Aorta (tissue), 5 donors: ENCODE results near the gene EXOC4. TPM values are rescaled to one million over a fixed set of nuclear protein-coding genes. Genes with fewer than 3 reads are reported as not detected.

Experiments
- ATAC-seq: fragments of 200-7000 bp; cut with Tn5 transposase; one replicate; pipeline ENCODE4 v1.9.1; 2022; ENCODE audit warnings: moderate library complexity; ENCODE audit not compliant: low FRiP score
- DNase-seq, 2 donors: peaks; one replicate each; pipeline ENCODE4 v3.0.0-alpha.2; 2020
- H3K27ac ChIP-seq, 2 donors: one replicate each; pipeline ENCODE4 v1.5.1; 2013; ENCODE audit warnings: low read length in 2 of 2, mild to moderate bottlenecking in 2 of 2, moderate library complexity in 2 of 2, control low read depth in 1 of 2, inconsistent platforms in 1 of 2, low read depth in 1 of 2
- H3K27me3 ChIP-seq, 2 donors: one replicate each; pipeline ENCODE4 v1.6.1; 2013; ENCODE audit warnings: control low read depth in 1 of 2, low read length in 1 of 2, mild to moderate bottlenecking in 1 of 2, moderate library complexity in 1 of 2; ENCODE audit not compliant: insufficient read depth in 2 of 2, control insufficient read depth in 1 of 2
- H3K36me3 ChIP-seq, 2 donors: one replicate each; pipeline ENCODE4 v1.6.1; 2013; ENCODE audit warnings: control low read depth in 1 of 2, low read length in 1 of 2, mild to moderate bottlenecking in 1 of 2; ENCODE audit not compliant: insufficient read depth in 2 of 2, control insufficient read depth in 1 of 2
- H3K4me1 ChIP-seq, 2 donors: one replicate each; pipeline ENCODE4 v1.6.1; 2013; ENCODE audit warnings: low read length in 2 of 2, control low read depth in 1 of 2, mild to moderate bottlenecking in 1 of 2, moderate library complexity in 1 of 2; ENCODE audit not compliant: insufficient read depth in 2 of 2, control insufficient read depth in 1 of 2
- H3K4me3 ChIP-seq, 2 donors: one replicate each; pipeline ENCODE4 v1.5.1; 2013; ENCODE audit warnings: low read length in 2 of 2, control low read depth in 1 of 2, mild to moderate bottlenecking in 1 of 2
- H3K9me3 ChIP-seq: one replicate; pipeline ENCODE4 v1.6.1; 2013; ENCODE audit warnings: mild to moderate bottlenecking, low read length; ENCODE audit not compliant: control insufficient read depth
- WGBS, 2 donors: extraction: QIAGEN DNeasy Blood & Tissue Kit; methylation state at CpG; one replicate each; pipeline ENCODE4 v1.1.7; 2013; 5-methylcytosine and 5-hydroxymethylcytosine counted together
- intact Hi-C, 2 donors: fragments of 100-400 bp; cut with DNase I; formaldehyde crosslinking; loops; one replicate each; pipeline versions ENCODE4 v1.14.2 to v1.15.0; 2022
- polyA plus RNA-seq, 2 donors: library from polyadenylated mRNA; stranded (reverse); fragments of 200-250 nt; gene quantifications; one replicate each; pipeline ENCODE4 v1.2.3, GENCODE V29; 2013
- total RNA-seq, 2 donors: library from RNA; stranded (reverse); fragmentation: NEBNext Ultra II Directional; extraction: Animal tissue kit (Norgen Biotek cat#: 25700); gene quantifications; one replicate each; pipeline ENCODE4 v1.2.1, GENCODE V29; 2021
- donor health status: healthy with polysubstance abuse.
- donor health status: Bipolar disorder and iron deficiency.
- donor health status: DM: no; HTN: no; CAD: no.
- donor health status: DM: no; HTN: no; CAD: no.
- donor health status: DM: yes; HTN: yes; CAD: no.

The EXOC4 gene
- total and polyA plus RNA-seq, 4 donors: 19.9 to 109 (median 45.9) TPM

GRCh38 chr7:133511708-133512107 is 258.8 kb downstream of the EXOC4 start:
- Histone ChIP-seq H3K4me3 (no peak overlapping the region), H3K27me3 (no peaks in the 10 kb centered on the region), H3K9me3 (no peaks in the 10 kb centered on the region), H3K36me3 (no peaks in the 10 kb centered on the region), H3K27ac (no peak overlapping the region), H3K4me1 (no peaks in the 10 kb centered on the region)
- 97 to 98% methylated on average over 5 of the region's 5 CpGs for WGBS, 2 donors
- DNase-seq (no peak), ATAC-seq (no peak)
- intact Hi-C loops: no loop called here

- no peak for ATAC-seq
- Histone ChIP-seq H3K9me3 (no peaks in the 10 kb centered on the region), H3K27me3 (no peaks in the 10 kb centered on the region), H3K4me3 (no peak overlapping the region), H3K27ac (no peak overlapping the region), H3K4me1 (no peaks in the 10 kb centered on the region), H3K36me3 (no peaks in the 10 kb centered on the region)
- WGBS, 2 donors: 98 to 99% methylated on average over 11 of the region's 11 CpGs
- no peak for DNase-seq
- intact Hi-C loops: no loop called here
These were observed 259.7 kb downstream of the EXOC4 start for GRCh38 chr7:133512560-133512959.

- DNase-seq (no peak), ATAC-seq (no peak)
- Histone ChIP-seq H3K9me3 (no peaks in the 10 kb centered on the region), H3K4me1 (no peaks in the 10 kb centered on the region), H3K27ac (no peak overlapping the region), H3K27me3 (no peaks in the 10 kb centered on the region), H3K4me3 (no peak overlapping the region), H3K36me3 (no peaks in the 10 kb centered on the region)
- intact Hi-C loops: no loop called here
- 98 to 99% methylated on average over 2 of the region's 2 CpGs for WGBS, 2 donors
These were observed 260.7 kb downstream of the EXOC4 start for GRCh38 chr7:133513608-133514007.

DNA sequence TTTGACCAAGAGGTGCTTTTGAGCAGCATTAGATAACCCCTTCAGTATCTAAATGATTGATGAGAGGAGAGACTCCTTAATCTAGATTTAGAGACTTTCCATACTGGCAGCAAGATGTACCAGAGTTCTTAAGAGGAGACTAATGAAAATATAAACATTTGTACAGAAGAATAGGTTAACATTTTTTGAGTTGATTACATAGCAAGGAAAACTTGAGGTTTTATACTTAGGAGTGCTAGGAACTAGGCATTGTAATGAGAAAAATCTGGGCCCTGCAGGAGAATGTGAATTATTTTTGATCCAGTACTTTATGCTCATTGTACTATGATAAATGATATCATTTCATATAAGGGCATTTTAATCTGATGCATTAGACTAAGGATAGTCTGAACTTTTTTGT is 261.7 kb downstream of the EXOC4 start:
- DNase-seq (no peak), ATAC-seq (no peak)
- H3K4me3 ChIP-seq: no peak overlapping the region
- no peak overlapping the region for H3K27ac ChIP-seq
- no peaks in the 10 kb centered on the region for H3K9me3 ChIP-seq
- H3K4me1 ChIP-seq: no peaks in the 10 kb centered on the region
- intact Hi-C loops: no loop called here
- H3K27me3 ChIP-seq: no peaks in the 10 kb centered on the region
- H3K36me3 ChIP-seq: no peaks in the 10 kb centered on the region

DNA sequence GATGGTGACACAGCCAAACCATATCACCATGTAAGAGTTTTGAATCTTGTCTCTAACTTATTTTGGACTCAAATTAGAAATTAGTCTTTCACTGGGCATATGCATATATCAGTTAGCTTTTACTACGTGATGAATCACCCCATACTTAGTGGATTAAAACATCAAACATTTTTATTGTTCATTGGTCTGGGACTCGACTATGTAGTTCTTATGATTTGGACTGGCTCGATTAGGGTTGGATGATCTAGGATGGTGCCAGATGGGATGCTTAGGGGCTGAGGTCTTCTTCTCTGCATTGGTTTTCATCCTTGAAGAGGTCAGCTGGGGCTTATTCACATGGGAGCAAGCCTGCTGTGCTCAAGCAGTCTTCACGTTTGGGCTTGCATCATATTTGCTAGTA is 264.9 kb downstream of the EXOC4 start:
- WGBS, 2 donors: 81 to 92% methylated on average over 4 of the region's 4 CpGs
- no peaks in the 10 kb centered on the region for H3K36me3 ChIP-seq
- no peaks in the 10 kb centered on the region for H3K27me3 ChIP-seq
- intact Hi-C loops: no loop called here
- no peak overlapping the region for H3K4me3 ChIP-seq
- DNase-seq (no peak), ATAC-seq (no peak)
- no peak overlapping the region for H3K27ac ChIP-seq
- no peaks in the 10 kb centered on the region for H3K4me1 ChIP-seq
- H3K9me3 ChIP-seq: no peaks in the 10 kb centered on the region

DNA sequence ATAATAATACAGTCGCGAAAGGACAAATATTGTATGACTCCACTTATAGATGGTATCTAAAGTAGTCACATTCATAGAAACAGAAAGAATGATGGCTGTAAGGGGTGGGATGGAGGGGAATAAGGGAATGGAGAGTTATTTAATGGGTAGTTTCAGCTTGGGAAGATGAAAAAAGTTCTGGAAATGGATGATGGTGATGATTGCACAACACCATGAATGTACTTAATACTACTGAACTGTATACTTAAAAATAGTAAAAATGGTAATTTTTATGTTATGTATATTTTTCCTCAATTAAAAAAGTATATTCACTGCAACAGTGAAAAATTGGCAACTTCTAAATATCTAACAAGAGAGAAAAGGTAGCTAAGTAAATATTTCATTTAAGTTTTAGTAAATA is 265.8 kb downstream of the EXOC4 start:
- H3K4me1 ChIP-seq: no peaks in the 10 kb centered on the region
- no peaks in the 10 kb centered on the region for H3K36me3 ChIP-seq
- no peaks in the 10 kb centered on the region for H3K27me3 ChIP-seq
- no peak overlapping the region for H3K4me3 ChIP-seq
- DNase-seq (no peak), ATAC-seq (no peak)
- intact Hi-C loops: no loop called here
- H3K27ac ChIP-seq: no peak overlapping the region
- WGBS, 2 donors: 90 to 97% methylated on average over 2 of the region's 2 CpGs
- H3K9me3 ChIP-seq: no peaks in the 10 kb centered on the region

- Histone ChIP-seq H3K4me1 (no peaks in the 10 kb centered on the region), H3K36me3 (no peaks in the 10 kb centered on the region), H3K4me3 (no peak overlapping the region), H3K9me3 (no peaks in the 10 kb centered on the region), H3K27ac (no peak overlapping the region), H3K27me3 (no peaks in the 10 kb centered on the region)
- DNase-seq (no peak), ATAC-seq (no peak)
- intact Hi-C loops: no loop called here
- 56 to 67% methylated on average over 1 of the region's 1 CpG for WGBS, 2 donors
These were observed 267.4 kb downstream of the EXOC4 start for GRCh38 chr7:133520248-133520647.

- no peaks in the 10 kb centered on the region for H3K27me3 ChIP-seq
- H3K9me3 ChIP-seq: no peaks in the 10 kb centered on the region
- H3K4me3 ChIP-seq: no peak overlapping the region
- H3K27ac ChIP-seq: no peak overlapping the region
- no peaks in the 10 kb centered on the region for H3K4me1 ChIP-seq
- intact Hi-C loops: no loop called here
- ATAC-seq (no peak), DNase-seq (no peak)
- no peaks in the 10 kb centered on the region for H3K36me3 ChIP-seq
- WGBS, 2 donors: 97 to 98% methylated on average over 2 of the region's 2 CpGs
These were observed 269.6 kb downstream of the EXOC4 start for GRCh38 chr7:133522501-133522900.

DNA sequence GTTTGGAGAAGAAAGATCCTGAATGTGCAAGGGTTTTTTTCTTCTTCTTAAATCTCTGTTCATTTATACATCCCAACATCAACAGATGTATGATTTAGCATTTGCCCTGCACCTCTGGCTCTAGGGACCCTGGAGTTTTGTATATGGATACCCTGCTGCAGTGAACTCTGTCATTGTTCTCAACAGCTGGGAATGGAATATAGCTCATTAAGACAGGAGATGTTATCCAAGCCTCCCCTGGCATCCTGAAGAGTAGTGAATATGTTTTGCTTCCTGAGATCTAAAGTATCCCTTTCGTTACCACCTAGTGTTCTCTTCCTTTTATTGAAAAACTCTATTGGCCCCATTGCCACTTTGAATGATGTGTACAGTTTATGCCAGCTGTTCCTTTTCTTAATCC is 275.9 kb downstream of the EXOC4 start:
- Histone ChIP-seq H3K4me1 (peaks cover 0 to 5% of the 10 kb centered on the region in 2 donors), H3K4me3 (no peak overlapping the region), H3K9me3 (no peaks in the 10 kb centered on the region), H3K27me3 (no peaks in the 10 kb centered on the region), H3K27ac (no peak overlapping the region), H3K36me3 (no peaks in the 10 kb centered on the region)
- WGBS, 2 donors: 88 to 96% methylated on average over 1 of the region's 1 CpG
- no peak for ATAC-seq
- DNase-seq: no peak
- intact Hi-C loops: no loop called here
